ENCODE results near the gene CSNK2A2.

The CSNK2A2 gene

GRCh38 chr16:58148099-58148498 lies 49.8 kb downstream of the CSNK2A2 start:
- no peaks in the 10 kb centered on the region for H3K36me3 ChIP-seq
- TF ChIP-seq CTCF (IDR thresholded peaks at IDR 0.05; ENCODE audit: low read depth, low read length) = no peak
- no peaks in the 10 kb centered on the region for H3K9me3 ChIP-seq
- H3K27me3 ChIP-seq = no peaks in the 10 kb centered on the region
- no peak for DNase-seq
- no peaks in the 10 kb centered on the region for H3K4me1 ChIP-seq
- H3K4me3 ChIP-seq (ENCODE audit: low read depth, low read length) = no peak overlapping the region

- no peak overlapping the region for H3K4me3 ChIP-seq (ENCODE audit: low read depth, low read length)
- DNase-seq = no peak
- TF ChIP-seq CTCF (IDR thresholded peaks at IDR 0.05; ENCODE audit: low read depth, low read length) = no peak
- H3K9me3 ChIP-seq = no peaks in the 10 kb centered on the region
- H3K27me3 ChIP-seq = no peaks in the 10 kb centered on the region
- H3K4me1 ChIP-seq = no peaks in the 10 kb centered on the region
- no peaks in the 10 kb centered on the region for H3K36me3 ChIP-seq
Measured at GRCh38 chr16:58138852-58139251, 59.1 kb downstream of the CSNK2A2 start.

DNA sequence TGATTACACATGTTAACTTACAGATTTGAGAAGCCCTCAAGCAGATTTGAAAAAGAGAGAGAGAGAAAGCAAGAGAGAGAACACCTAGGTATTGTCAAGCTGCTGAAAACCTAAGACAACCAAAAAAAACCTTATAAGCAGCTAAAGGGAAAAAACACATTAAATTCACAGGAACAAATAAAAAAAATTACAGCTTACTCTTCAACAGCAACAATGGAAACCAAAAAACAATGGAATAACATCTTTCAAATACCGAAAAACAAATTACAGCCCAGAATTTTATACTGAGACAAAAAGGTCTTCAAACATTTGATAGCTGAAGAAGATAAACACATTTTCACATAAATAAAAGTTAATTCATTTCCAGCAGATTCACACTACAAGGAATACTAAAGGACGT lies 60.3 kb downstream of the CSNK2A2 start:
- H3K9me3 ChIP-seq = no peaks in the 10 kb centered on the region
- no peaks in the 10 kb centered on the region for H3K36me3 ChIP-seq
- no peaks in the 10 kb centered on the region for H3K27me3 ChIP-seq
- no peak for TF ChIP-seq CTCF (IDR thresholded peaks at IDR 0.05; ENCODE audit: low read depth, low read length)
- no peak overlapping the region for H3K4me3 ChIP-seq (ENCODE audit: low read depth, low read length)
- no peak for DNase-seq
- no peaks in the 10 kb centered on the region for H3K4me1 ChIP-seq

DNA sequence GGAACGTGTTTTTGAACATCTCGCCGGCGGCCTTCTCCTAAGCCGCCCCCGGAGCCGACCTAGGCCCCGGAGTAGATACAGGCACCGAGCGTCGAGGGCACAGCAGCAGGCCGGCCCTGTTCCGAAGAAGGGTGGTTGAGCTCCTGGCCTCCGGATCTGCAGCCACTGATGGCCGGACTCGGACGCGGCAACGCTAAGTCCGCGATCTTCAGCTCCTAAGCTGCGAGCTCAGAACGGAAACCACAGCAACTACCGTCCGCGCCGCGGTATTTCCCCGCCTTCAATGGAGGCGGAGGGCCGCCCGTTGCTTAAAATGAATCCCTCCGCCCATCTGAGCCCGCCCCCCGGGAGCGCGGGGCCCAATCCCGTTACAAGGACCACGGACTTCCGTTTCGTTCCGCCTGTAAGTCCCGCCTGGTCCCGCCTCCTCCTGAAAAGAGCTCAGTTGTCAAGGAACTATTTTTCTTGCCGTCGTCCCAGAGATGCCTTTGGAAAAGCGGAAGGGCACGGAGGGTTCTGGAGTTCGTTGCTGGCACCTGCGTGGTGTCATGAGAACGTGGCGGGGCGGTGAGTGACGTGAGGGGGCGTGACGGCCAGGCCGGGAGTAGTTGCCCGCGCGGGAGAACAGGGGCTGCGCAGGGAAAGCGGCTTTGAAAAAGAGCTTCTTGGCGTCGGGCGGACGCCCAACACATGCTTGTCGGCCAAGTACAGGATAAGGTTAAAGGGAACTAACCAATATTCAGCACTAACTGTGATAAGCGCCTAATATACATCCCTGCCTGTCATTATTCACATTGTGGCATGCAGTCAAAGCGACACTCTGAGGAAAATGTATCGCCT lies 68.6 kb downstream of the CSNK2A2 start, which contains the start of gene CFAP20:
Gene CFAP20, minus strand, starts transcription at position 285 of the 840 bp plus-strand sequence. Its CDS starts 266 bp downstream, at position 19.
- Histone ChIP-seq H3K36me3 (no peaks in the 10 kb centered on the region), H3K9me3 (no peaks in the 10 kb centered on the region), H3K4me3 (ENCODE audit: low read depth, low read length) (peak within 1 kb of the TSS; percentile 93), H3K27me3 (no peaks in the 10 kb centered on the region), H3K4me1 (peaks cover 8% of the 10 kb centered on the region; the same call in 1 of the 2 replicates)
- TF ChIP-seq CTCF (IDR thresholded peaks at IDR 0.05; ENCODE audit: low read depth, low read length) = no peak
- peak; percentile 99 for DNase-seq

- peak; percentile 35 for DNase-seq
- Histone ChIP-seq H3K4me1 (peaks cover 14% of the 10 kb centered on the region; the same call in 1 of the 2 replicates), H3K9me3 (no peaks in the 10 kb centered on the region), H3K27me3 (no peaks in the 10 kb centered on the region), H3K4me3 (ENCODE audit: low read depth, low read length) (peak overlapping the region; percentile 93), H3K36me3 (no peaks in the 10 kb centered on the region)
- no peak for TF ChIP-seq CTCF (IDR thresholded peaks at IDR 0.05; ENCODE audit: low read depth, low read length)
Measured at GRCh38 chr16:58128711-58129096, 69.2 kb downstream of the CSNK2A2 start.

DNA sequence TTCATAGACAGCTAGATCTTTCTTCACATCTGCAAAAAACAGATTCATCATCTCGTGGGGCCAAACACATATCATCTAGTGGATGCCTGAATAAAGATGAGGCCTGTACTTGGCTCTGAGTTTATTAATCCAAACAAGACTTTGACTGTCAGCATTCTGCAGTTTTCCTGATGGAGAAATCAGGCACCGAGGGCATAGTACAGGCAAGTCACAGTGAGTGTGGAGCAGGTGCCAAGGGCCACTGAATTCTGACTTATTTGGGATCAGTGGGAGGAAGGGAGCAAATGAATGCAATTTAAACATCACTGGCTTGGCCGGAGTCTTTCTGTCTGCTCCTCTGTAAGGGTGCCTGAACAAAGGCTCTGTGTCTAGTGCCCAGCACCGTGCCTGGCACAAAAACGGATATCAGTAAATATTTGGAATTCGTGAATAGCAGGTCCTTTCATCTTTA lies 69.7 kb downstream of the CSNK2A2 start:
- no peak for TF ChIP-seq CTCF (IDR thresholded peaks at IDR 0.05; ENCODE audit: low read depth, low read length)
- Histone ChIP-seq H3K4me3 (ENCODE audit: low read depth, low read length) (peak overlapping the region; percentile 93), H3K36me3 (no peaks in the 10 kb centered on the region), H3K27me3 (no peaks in the 10 kb centered on the region), H3K4me1 (peaks cover 14% of the 10 kb centered on the region; the same call in 1 of the 2 replicates), H3K9me3 (no peaks in the 10 kb centered on the region)
- DNase-seq = no peak
